ENCODE measurements around the gene ME2. TPM values are rescaled to one million over a fixed set of nuclear protein-coding genes. Genes with fewer than 3 reads are reported as not detected.
"Not testable (repeated sequence)": the region's sequence is repeated elsewhere in the genome, so short reads cannot be mapped to it uniquely, and the experiment has no call there.

ME2 gene
- total RNA-seq, 1 experiment from 2014 or later, result 59.8 TPM

- Histone ChIP-seq H3K36me3 (peaks cover 23% of the 10 kb centered on the region), H3K27me3 (no peaks in the 10 kb centered on the region), H3K4me3 (no peak overlapping the region), H3K9me3 (peaks cover 3% of the 10 kb centered on the region; the same call in 1 of the 2 replicates)
- no peak for DNase-seq
These were observed 102.5 kb downstream of the ME2 start for GRCh38 chr18:50981381-50981780.

GRCh38 chr18:50982086-50982801 lies 103.3 kb downstream of the ME2 start:
- Histone ChIP-seq H3K4me3 (no peak overlapping the region), H3K9me3 (peaks cover 1% of the 10 kb centered on the region; the same call in 1 of the 2 replicates), H3K36me3 (peaks cover 14% of the 10 kb centered on the region), H3K27me3 (no peaks in the 10 kb centered on the region)
- DNase-seq, result no peak

- Histone ChIP-seq H3K36me3 (peaks cover 9% of the 10 kb centered on the region), H3K4me3 (no peak overlapping the region), H3K9me3 (no peaks in the 10 kb centered on the region), H3K27me3 (no peaks in the 10 kb centered on the region)
- DNase-seq, result no peak
These were observed 103.9 kb downstream of the ME2 start for GRCh38 chr18:50982802-50983179.

GRCh38 chr18:50986360-50987087 lies 107.6 kb downstream of the ME2 start:
- Histone ChIP-seq H3K4me3 (no peak overlapping the region), H3K27me3 (no peaks in the 10 kb centered on the region), H3K36me3 (peaks cover 4% of the 10 kb centered on the region), H3K9me3 (no peaks in the 10 kb centered on the region)
- peak; percentile 34 for DNase-seq

- Histone ChIP-seq H3K36me3 (peaks cover 4% of the 10 kb centered on the region), H3K27me3 (no peaks in the 10 kb centered on the region), H3K9me3 (no peaks in the 10 kb centered on the region), H3K4me3 (no peak overlapping the region)
- no peak for DNase-seq
These were observed 108.3 kb downstream of the ME2 start for GRCh38 chr18:50987261-50987660.

GRCh38 chr18:50989711-50990110 lies 110.8 kb downstream of the ME2 start:
- no peak for DNase-seq
- Histone ChIP-seq H3K27me3 (no peaks in the 10 kb centered on the region), H3K9me3 (no peaks in the 10 kb centered on the region), H3K4me3 (no peak overlapping the region), H3K36me3 (peaks cover 4% of the 10 kb centered on the region; the same call in 1 of the 2 replicates)

GRCh38 chr18:50992351-50992762 lies 113.4 kb downstream of the ME2 start:
- Histone ChIP-seq H3K4me3 (no peak overlapping the region), H3K36me3 (peaks cover 4% of the 10 kb centered on the region; the same call in 1 of the 2 replicates), H3K9me3 (no peaks in the 10 kb centered on the region), H3K27me3 (no peaks in the 10 kb centered on the region)
- no peak for DNase-seq

GRCh38 chr18:50994031-50994430 lies 115.1 kb downstream of the ME2 start:
- H3K36me3 ChIP-seq, result no peaks in the 10 kb centered on the region
- H3K4me3 ChIP-seq, result no peak overlapping the region
- H3K9me3 ChIP-seq, result no peaks in the 10 kb centered on the region
- H3K27me3 ChIP-seq, result no peaks in the 10 kb centered on the region
- DNase-seq, result no peak

- not testable (repeated sequence) for DNase-seq, H3K4me3 ChIP-seq, H3K36me3 ChIP-seq, H3K27me3 ChIP-seq, H3K9me3 ChIP-seq
These were observed 124.3 kb downstream of the ME2 start for GRCh38 chr18:51003174-51003573.

Other genes with a start within 250 kb of the ME2 start
- 0.07 TPM in 1 of 2 replicates, not detected in the other for gene MRO, start 59.1 kb upstream of the ME2 start, total RNA-seq (2014; rRNA removed; shearing (Covaris generic); ENCODE audit: low replicate concordance)
- gene ELAC1, start 88.9 kb downstream of the ME2 start, total RNA-seq (2014; rRNA removed; shearing (Covaris generic); ENCODE audit: low replicate concordance), result 5.8 and 7.9 TPM in 2 replicates
- gene SMAD4, start 151.1 kb downstream of the ME2 start, total RNA-seq (2014; rRNA removed; shearing (Covaris generic); ENCODE audit: low replicate concordance), result 58.6 and 106 TPM in 2 replicates

Measured in MG63 (cell line).